ENCODE data around the gene RNU1-1. TPM values are rescaled to one million over a fixed set of nuclear protein-coding genes. Genes with fewer than 3 reads are reported as not detected.
A peak's percentile ranks its signal among the peaks of the same experiment; 100 is the strongest.

RNU1-1 gene
- total and polyA plus RNA-seq, 9 of the 15 experiments (the other 6 are each of a cell fraction or from before 2014, with no cell fraction given), result under 0.01 to 32,823 (median 2,538) TPM; not detected in 4

DNA sequence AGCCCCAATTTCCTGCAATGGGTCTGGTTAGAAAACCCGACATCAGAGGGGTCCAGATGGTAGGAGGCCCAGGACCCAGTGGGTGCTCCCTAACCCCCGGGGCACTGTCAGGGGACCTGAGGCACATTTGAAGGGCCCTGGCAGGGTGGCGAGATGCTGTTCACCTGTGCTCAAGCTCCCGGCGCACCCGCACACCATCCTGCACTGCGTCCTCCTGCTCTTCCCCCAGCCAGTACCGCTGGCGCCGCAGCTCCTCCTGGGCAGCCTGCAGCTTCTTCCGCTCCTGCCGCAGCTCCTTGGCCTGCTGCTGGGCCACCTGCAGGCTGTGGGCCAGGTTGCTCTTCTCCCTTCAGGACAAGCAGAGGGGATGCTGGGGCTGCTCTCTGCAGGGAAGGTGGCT is 36.0 kb downstream of the RNU1-1 start:
- no peak for FAIRE-seq
- Histone ChIP-seq H3K27me3 (ENCODE audit: control insufficient read depth in 2 of 2, insufficient read depth in 2 of 2, low read length in 2 of 2) (no peaks in the 10 kb centered on the region), H3K9ac (ENCODE audit: insufficient read depth in 1 of 2, low read depth in 2 of 2, low read length in 2 of 2) (0 out of 4 replicates have a peak overlapping the region, but pooled peaks of 1 of the 2 experiments have one; percentile 31), H3K9me1 (ENCODE audit: control insufficient read depth, insufficient read depth, low read length) (no peaks in the 10 kb centered on the region), H3K9me3 (replicated peaks; ENCODE audit: control insufficient read depth, insufficient read depth, low read depth, low read length) (no peaks in the 10 kb centered on the region), H3K27ac (ENCODE audit: extremely low read depth, low read depth, low read length) (no peak overlapping the region), H3K4me3 (no peak overlapping the region), H3K4me2 (ENCODE audit: insufficient read depth, low read length) (no peak overlapping the region), H3K4me1 (replicated peaks in 1 of 2; ENCODE audit: control insufficient read depth in 2 of 2, insufficient read depth in 2 of 2, low read length in 2 of 2) (peaks cover 0 to 16% of the 10 kb centered on the region in 2 experiments; a peak in 1 of 5 replicates), H3K36me3 (ENCODE audit: control insufficient read depth, insufficient read depth, low read length) (peaks cover 9% of the 10 kb centered on the region; the same call in 1 of the 3 replicates), H3K79me2 (ENCODE audit: control insufficient read depth, insufficient read depth, low read length) (no peaks in the 10 kb centered on the region), H4K20me1 (replicated peaks; ENCODE audit: control insufficient read depth, insufficient read depth, low read length) (no peaks in the 10 kb centered on the region), H2AFZ (ENCODE audit: low read depth, low read length) (no peak overlapping the region)
- 85% methylated on average over 12 of the region's 12 CpGs for WGBS (ENCODE audit: insufficient coverage, low coverage, missing lambda C conversion rate)
- DNase-seq (ENCODE audit: extremely low read depth in 1 of 4, low spot score in 3 of 4), result no peak
- BruUV-seq (replicated peaks), result no TSS peak
- in situ Hi-C loops (cut with MboI), result no loop called here
- POLR2A ChIA-PET, result interaction anchor here (0.6 to 1.4 kb wide), 4 partner anchors 8 to 58 kb away, joined by 3 to 4 read pairs (median 3); no protein-coding TSS in a partner anchor
- intact Hi-C loops (cut with micrococcal nuclease), result no loop called here
- ATAC-seq, result no peak
- CTCF ChIA-PET (ENCODE audit: low intra/inter-chr PET ratio), result no interaction called here
- TF ChIP-seq GABPA (tag; conservative IDR thresholded peaks at IDR 0.05; ENCODE audit: low read depth), result no peak
- no peak for TF ChIP-seq NR2C2 (CRISPR knock-in tag; IDR thresholded peaks at IDR 0.05)
- no peak for TF ChIP-seq NR2C2 (tag; IDR thresholded peaks at IDR 0.05)
- no peak for TF ChIP-seq ZBTB7A (IDR thresholded peaks at IDR 0.05; ENCODE audit: borderline replicate concordance, control insufficient read depth, low read depth, low read length)
- TF ChIP-seq, protein P1, sequence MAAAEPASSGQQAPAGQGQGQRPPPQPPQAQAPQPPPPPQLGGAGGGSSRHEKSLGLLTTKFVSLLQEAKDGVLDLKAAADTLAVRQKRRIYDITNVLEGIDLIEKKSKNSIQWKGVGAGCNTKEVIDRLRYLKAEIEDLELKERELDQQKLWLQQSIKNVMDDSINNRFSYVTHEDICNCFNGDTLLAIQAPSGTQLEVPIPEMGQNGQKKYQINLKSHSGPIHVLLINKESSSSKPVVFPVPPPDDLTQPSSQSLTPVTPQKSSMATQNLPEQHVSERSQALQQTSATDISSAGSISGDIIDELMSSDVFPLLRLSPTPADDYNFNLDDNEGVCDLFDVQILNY (CRISPR knock-in tag; IDR thresholded peaks at IDR 0.05), result no peak
- TF ChIP-seq ZNF174 (CRISPR knock-in tag; IDR thresholded peaks at IDR 0.05), result no peak
- TF ChIP-seq, protein P2, sequence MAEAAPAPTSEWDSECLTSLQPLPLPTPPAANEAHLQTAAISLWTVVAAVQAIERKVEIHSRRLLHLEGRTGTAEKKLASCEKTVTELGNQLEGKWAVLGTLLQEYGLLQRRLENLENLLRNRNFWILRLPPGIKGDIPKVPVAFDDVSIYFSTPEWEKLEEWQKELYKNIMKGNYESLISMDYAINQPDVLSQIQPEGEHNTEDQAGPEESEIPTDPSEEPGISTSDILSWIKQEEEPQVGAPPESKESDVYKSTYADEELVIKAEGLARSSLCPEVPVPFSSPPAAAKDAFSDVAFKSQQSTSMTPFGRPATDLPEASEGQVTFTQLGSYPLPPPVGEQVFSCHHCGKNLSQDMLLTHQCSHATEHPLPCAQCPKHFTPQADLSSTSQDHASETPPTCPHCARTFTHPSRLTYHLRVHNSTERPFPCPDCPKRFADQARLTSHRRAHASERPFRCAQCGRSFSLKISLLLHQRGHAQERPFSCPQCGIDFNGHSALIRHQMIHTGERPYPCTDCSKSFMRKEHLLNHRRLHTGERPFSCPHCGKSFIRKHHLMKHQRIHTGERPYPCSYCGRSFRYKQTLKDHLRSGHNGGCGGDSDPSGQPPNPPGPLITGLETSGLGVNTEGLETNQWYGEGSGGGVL (CRISPR knock-in tag; IDR thresholded peaks at IDR 0.05), result no peak
- TF ChIP-seq BMI1 (IDR thresholded peaks at IDR 0.05; ENCODE audit: low read length), result no peak
- TF ChIP-seq RBM15 (IDR thresholded peaks at IDR 0.05; ENCODE audit: insufficient read depth, low read length), result no peak
- TF ChIP-seq, protein P3, sequence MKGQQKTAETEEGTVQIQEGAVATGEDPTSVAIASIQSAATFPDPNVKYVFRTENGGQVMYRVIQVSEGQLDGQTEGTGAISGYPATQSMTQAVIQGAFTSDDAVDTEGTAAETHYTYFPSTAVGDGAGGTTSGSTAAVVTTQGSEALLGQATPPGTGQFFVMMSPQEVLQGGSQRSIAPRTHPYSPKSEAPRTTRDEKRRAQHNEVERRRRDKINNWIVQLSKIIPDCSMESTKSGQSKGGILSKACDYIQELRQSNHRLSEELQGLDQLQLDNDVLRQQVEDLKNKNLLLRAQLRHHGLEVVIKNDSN (CRISPR knock-in tag; IDR thresholded peaks at IDR 0.05), result no peak
- TF ChIP-seq, protein P4, sequence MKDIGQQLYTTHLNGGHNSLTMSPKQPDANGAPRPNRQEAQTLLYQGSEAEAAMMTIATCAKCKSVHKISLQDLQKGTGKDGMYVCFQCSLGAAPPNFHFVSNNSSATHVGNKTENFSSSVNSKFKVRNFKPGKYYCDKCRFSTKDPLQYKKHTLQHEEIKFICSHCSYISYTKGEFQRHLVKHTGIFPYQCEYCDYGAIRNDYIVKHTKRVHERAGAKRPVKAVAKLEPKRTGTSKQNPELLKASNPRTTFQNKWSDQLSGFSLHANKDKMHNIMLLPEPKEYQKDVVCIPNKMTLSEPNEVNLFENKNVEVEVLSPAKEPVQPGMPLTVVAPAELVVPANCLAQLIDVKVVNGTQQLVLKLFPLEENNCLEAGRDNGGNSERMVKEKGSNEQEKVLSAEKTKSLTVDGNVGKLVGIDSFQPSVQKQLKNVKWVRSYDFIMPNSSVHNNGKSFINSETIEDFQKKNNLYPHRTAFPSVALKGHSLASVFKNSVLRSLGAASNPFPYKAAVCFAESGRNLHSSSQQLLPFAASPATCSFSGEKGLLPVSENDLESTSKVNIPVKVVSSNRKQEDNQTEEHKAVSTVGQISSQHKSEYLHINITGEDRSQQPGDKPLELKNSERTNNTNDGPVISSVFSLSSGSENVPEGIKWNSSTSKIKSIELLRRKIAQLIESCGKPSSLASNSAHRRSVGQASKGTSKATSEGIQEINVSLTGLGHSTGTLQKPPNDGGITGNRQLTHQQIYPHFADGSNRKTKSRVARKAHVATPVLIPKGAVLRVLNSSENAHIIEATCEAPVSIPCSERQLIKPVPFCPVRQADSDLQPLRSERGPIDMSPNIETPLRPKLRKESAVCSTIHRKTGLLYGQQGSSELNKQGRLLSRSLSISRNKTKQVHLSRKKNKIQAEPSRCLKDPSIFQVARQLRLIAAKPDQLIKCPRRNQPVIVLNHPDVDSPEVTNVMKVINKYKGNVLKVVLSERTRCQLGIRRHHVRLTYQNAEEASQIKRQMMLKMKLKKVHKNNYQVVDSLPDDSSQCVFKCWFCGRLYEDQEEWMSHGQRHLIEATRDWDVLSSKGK (CRISPR knock-in tag; IDR thresholded peaks at IDR 0.05), result no peak
- TF ChIP-seq BRF1 (IDR thresholded peaks at IDR 0.05; ENCODE audit: borderline replicate concordance, extremely low read depth, insufficient read length), result no peak
